SH-SY5Y (cell line): ENCODE results near the gene PHC3.

Source experiments
- GATA2 ChIP-seq: IDR thresholded peaks from 2 replicates; pipeline ENCODE4 v1.6.1; 2011; ENCODE audit warnings: mild to moderate bottlenecking, low read depth, low read length
- GATA3 ChIP-seq: IDR thresholded peaks from 2 replicates; pipeline ENCODE4 v1.6.1; 2011; ENCODE audit warnings: low read depth, mild to moderate bottlenecking, low read length, moderate library complexity

GRCh38 chr3:170062769-170063168 lies 118.8 kb downstream of the PHC3 start:
- no peak for TF ChIP-seq GATA2
- TF ChIP-seq GATA3: no peak
